Measurements from ENCODE around the gene KLHL30. TPM values are rescaled to one million over a fixed set of nuclear protein-coding genes. Genes with fewer than 3 reads are reported as not detected.

KLHL30 gene
- total RNA-seq, 1 experiment from 2014 or later: 4.1 TPM

- Histone ChIP-seq H3K4me3 (no peak overlapping the region), H3K4me1 (peaks cover 59% of the 10 kb centered on the region), H3K27ac (peak overlapping the region; percentile 57; the same call in 1 of the 2 replicates), H3K36me3 (no peaks in the 10 kb centered on the region), H3K27me3 (no peaks in the 10 kb centered on the region), H3K9me3 (replicated peaks) (no peaks in the 10 kb centered on the region)
- peak; percentile 75 to 78 for DNase-seq
Measured at GRCh38 chr2:238141541-238142318, 3.3 kb downstream of the KLHL30 start.

GRCh38 chr2:238142382-238143205 lies 4.1 kb downstream of the KLHL30 start:
- Histone ChIP-seq H3K9me3 (replicated peaks) (no peaks in the 10 kb centered on the region), H3K4me1 (peaks cover 55% of the 10 kb centered on the region), H3K27me3 (no peaks in the 10 kb centered on the region), H3K27ac (peak overlapping the region; percentile 57; the same call in 1 of the 2 replicates), H3K36me3 (no peaks in the 10 kb centered on the region), H3K4me3 (no peak overlapping the region)
- DNase-seq: peak; percentile 36 to 51

GRCh38 chr2:238143239-238143951 lies 4.9 kb downstream of the KLHL30 start:
- no peak overlapping the region for H3K4me3 ChIP-seq
- H3K27ac ChIP-seq: peak overlapping the region; percentile 57
- no peaks in the 10 kb centered on the region for H3K9me3 ChIP-seq (replicated peaks)
- no peaks in the 10 kb centered on the region for H3K27me3 ChIP-seq
- no peaks in the 10 kb centered on the region for H3K36me3 ChIP-seq
- H3K4me1 ChIP-seq: peaks cover 47% of the 10 kb centered on the region
- peak; percentile 89 to 93 for DNase-seq

GRCh38 chr2:238144262-238144661 lies 5.8 kb downstream of the KLHL30 start:
- Histone ChIP-seq H3K27me3 (no peaks in the 10 kb centered on the region), H3K4me1 (peaks cover 43% of the 10 kb centered on the region), H3K27ac (peak overlapping the region; percentile 57; the same call in 1 of the 2 replicates), H3K4me3 (no peak overlapping the region), H3K36me3 (no peaks in the 10 kb centered on the region), H3K9me3 (replicated peaks) (no peaks in the 10 kb centered on the region)
- DNase-seq: no peak

GRCh38 chr2:238145046-238145445 lies 6.6 kb downstream of the KLHL30 start:
- no peaks in the 10 kb centered on the region for H3K36me3 ChIP-seq
- no peaks in the 10 kb centered on the region for H3K27me3 ChIP-seq
- H3K27ac ChIP-seq: no peak overlapping the region
- peaks cover 41% of the 10 kb centered on the region for H3K4me1 ChIP-seq
- no peak overlapping the region for H3K4me3 ChIP-seq
- no peaks in the 10 kb centered on the region for H3K9me3 ChIP-seq (replicated peaks)
- no peak for DNase-seq

- Histone ChIP-seq H3K27ac (no peak overlapping the region), H3K9me3 (replicated peaks) (no peaks in the 10 kb centered on the region), H3K4me3 (no peak overlapping the region), H3K36me3 (no peaks in the 10 kb centered on the region), H3K4me1 (peaks cover 48% of the 10 kb centered on the region), H3K27me3 (no peaks in the 10 kb centered on the region)
- no peak for DNase-seq
Measured at GRCh38 chr2:238145851-238146250, 7.4 kb downstream of the KLHL30 start.

GRCh38 chr2:238146884-238147544 lies 8.5 kb downstream of the KLHL30 start:
- no peak for DNase-seq
- no peak overlapping the region for H3K4me3 ChIP-seq
- no peaks in the 10 kb centered on the region for H3K9me3 ChIP-seq (replicated peaks)
- H3K4me1 ChIP-seq: peaks cover 44% of the 10 kb centered on the region
- H3K36me3 ChIP-seq: no peaks in the 10 kb centered on the region
- H3K27ac ChIP-seq: no peak overlapping the region
- no peaks in the 10 kb centered on the region for H3K27me3 ChIP-seq

- H3K4me3 ChIP-seq: no peak overlapping the region
- no peaks in the 10 kb centered on the region for H3K9me3 ChIP-seq (replicated peaks)
- H3K27ac ChIP-seq: peak overlapping the region; percentile 65; the same call in 1 of the 2 replicates
- no peaks in the 10 kb centered on the region for H3K27me3 ChIP-seq
- H3K4me1 ChIP-seq: peaks cover 24% of the 10 kb centered on the region
- H3K36me3 ChIP-seq: no peaks in the 10 kb centered on the region
- no peak for DNase-seq
Measured at GRCh38 chr2:238148981-238149380, 10.5 kb downstream of the KLHL30 start.

GRCh38 chr2:238149841-238150572 lies 11.5 kb downstream of the KLHL30 start:
- peaks cover 25% of the 10 kb centered on the region for H3K4me1 ChIP-seq
- DNase-seq: peak; percentile 94 to 95

GRCh38 chr2:238150686-238151085 lies 12.2 kb downstream of the KLHL30 start:
- H3K36me3 ChIP-seq: no peaks in the 10 kb centered on the region
- DNase-seq: no peak
- no peak overlapping the region for H3K4me3 ChIP-seq
- H3K9me3 ChIP-seq (replicated peaks): no peaks in the 10 kb centered on the region
- peak overlapping the region; percentile 65 for H3K27ac ChIP-seq
- H3K27me3 ChIP-seq: no peaks in the 10 kb centered on the region
- H3K4me1 ChIP-seq: peaks cover 30% of the 10 kb centered on the region

More at GRCh38 chr2:238149841-238150572, 11.5 kb downstream of the KLHL30 start:
- Histone ChIP-seq H3K36me3 (no peaks in the 10 kb centered on the region), H3K27me3 (no peaks in the 10 kb centered on the region), H3K27ac (peak overlapping the region; percentile 65), H3K4me3 (no peak overlapping the region), H3K9me3 (replicated peaks) (no peaks in the 10 kb centered on the region)

GRCh38 chr2:238151205-238151604 lies 12.7 kb downstream of the KLHL30 start:
- Histone ChIP-seq H3K27me3 (no peaks in the 10 kb centered on the region), H3K4me1 (peaks cover 36% of the 10 kb centered on the region), H3K4me3 (no peak overlapping the region), H3K9me3 (replicated peaks) (no peaks in the 10 kb centered on the region), H3K36me3 (no peaks in the 10 kb centered on the region), H3K27ac (peak overlapping the region; percentile 65)
- DNase-seq: no peak

- Histone ChIP-seq H3K36me3 (no peaks in the 10 kb centered on the region), H3K27me3 (no peaks in the 10 kb centered on the region), H3K9me3 (replicated peaks) (no peaks in the 10 kb centered on the region), H3K27ac (no peak overlapping the region), H3K4me1 (peaks cover 39% of the 10 kb centered on the region), H3K4me3 (no peak overlapping the region)
- DNase-seq: no peak
Measured at GRCh38 chr2:238151628-238152235, 13.3 kb downstream of the KLHL30 start.

Measured in SJCRH30 (cell line).